ENCODE results near the gene UGT1A8. TPM values are rescaled to one million over a fixed set of nuclear protein-coding genes. Genes with fewer than 3 reads are reported as not detected.
A peak's percentile ranks its signal among the peaks of the same experiment; 100 is the strongest.

The UGT1A8 gene
- total RNA-seq, 2 experiments from 2014 or later, result not detected

- TF ChIP-seq CTCF (IDR thresholded peaks at IDR 0.05), result no peak
- ATAC-seq (ENCODE audit: poor library complexity) (no peak), DNase-seq (peak in 1 of 14 experiments; percentile 25)
- intact Hi-C loops (cut with DNase I, micrococcal nuclease), result no loop called here
- Mint-ChIP-seq H3K36me3 (ENCODE audit: low read depth) (no peaks in the 10 kb centered on the region), H3K27ac (no peak overlapping the region), H3K9me3 (peaks cover 4% of the 10 kb centered on the region), H3K4me1 (ENCODE audit: low read depth) (no peaks in the 10 kb centered on the region), H3K4me3 (no peak overlapping the region), H3K27me3 (peaks cover 15% of the 10 kb centered on the region)
- H3K9me3 ChIP-seq (ENCODE audit: control insufficient read depth in 1 of 2, insufficient read depth in 1 of 2, low read length in 2 of 2), result no peaks in the 10 kb centered on the region
- H3K27me3 ChIP-seq (ENCODE audit: control insufficient read depth in 1 of 2, insufficient read depth in 2 of 2, low read length in 2 of 2), result peaks cover 3 to 4% of the 10 kb centered on the region in 2 experiments
- no peak overlapping the region for H3K27ac ChIP-seq (ENCODE audit: low read depth in 1 of 2, low read length in 2 of 2)
- H3K4me1 ChIP-seq (ENCODE audit: insufficient read depth, low read length), result no peaks in the 10 kb centered on the region
- H3K4me3 ChIP-seq (ENCODE audit: low read length), result no peak overlapping the region
- no peaks in the 10 kb centered on the region for H3K36me3 ChIP-seq (ENCODE audit: insufficient read depth, low read length)
- ChIA-PET CTCF (no interaction called here), POLR2A (no interaction called here)
Measured at GRCh38 chr2:233801357-233802131, 184.1 kb downstream of the UGT1A8 start.

- DNase-seq, result no peak
- Mint-ChIP-seq H3K36me3 (ENCODE audit: low read depth) (no peaks in the 10 kb centered on the region), H3K27me3 (peaks cover 15% of the 10 kb centered on the region), H3K4me1 (ENCODE audit: low read depth) (no peaks in the 10 kb centered on the region), H3K27ac (no peak overlapping the region), H3K4me3 (no peak overlapping the region), H3K9me3 (peaks cover 4% of the 10 kb centered on the region)
- TF ChIP-seq CTCF (IDR thresholded peaks at IDR 0.05), result no peak
- Histone ChIP-seq H3K36me3 (ENCODE audit: insufficient read depth, low read length) (no peaks in the 10 kb centered on the region), H3K4me3 (ENCODE audit: low read length) (no peak overlapping the region), H3K27ac (ENCODE audit: low read depth in 1 of 2, low read length in 2 of 2) (no peak overlapping the region), H3K4me1 (ENCODE audit: insufficient read depth, low read length) (no peaks in the 10 kb centered on the region), H3K9me3 (ENCODE audit: control insufficient read depth in 1 of 2, insufficient read depth in 1 of 2, low read length in 2 of 2) (no peaks in the 10 kb centered on the region), H3K27me3 (ENCODE audit: control insufficient read depth in 1 of 2, insufficient read depth in 2 of 2, low read length in 2 of 2) (peaks cover 3 to 4% of the 10 kb centered on the region in 2 experiments)
- intact Hi-C loops (cut with DNase I, micrococcal nuclease), result no loop called here
- CTCF ChIA-PET, result no interaction called here
- no peak for ATAC-seq (ENCODE audit: poor library complexity)
- POLR2A ChIA-PET, result no interaction called here
Measured at GRCh38 chr2:233802132-233802815, 184.8 kb downstream of the UGT1A8 start.

- H3K27me3 Mint-ChIP-seq, result peaks cover 15% of the 10 kb centered on the region
- Histone ChIP-seq H3K9me3 (ENCODE audit: control insufficient read depth in 1 of 2, insufficient read depth in 1 of 2, low read length in 2 of 2) (no peaks in the 10 kb centered on the region), H3K4me3 (ENCODE audit: low read length) (no peak overlapping the region), H3K27ac (ENCODE audit: low read depth in 1 of 2, low read length in 2 of 2) (no peak overlapping the region), H3K27me3 (ENCODE audit: control insufficient read depth in 1 of 2, insufficient read depth in 2 of 2, low read length in 2 of 2) (peaks cover 3 to 6% of the 10 kb centered on the region in 2 experiments), H3K36me3 (ENCODE audit: insufficient read depth, low read length) (no peaks in the 10 kb centered on the region), H3K4me1 (ENCODE audit: insufficient read depth, low read length) (no peaks in the 10 kb centered on the region)
- TF ChIP-seq CTCF (IDR thresholded peaks at IDR 0.05), result no peak
- ChIA-PET POLR2A (no interaction called here), CTCF (no interaction called here)
- intact Hi-C loops (cut with DNase I, micrococcal nuclease), result no loop called here
- no peak overlapping the region for H3K27ac Mint-ChIP-seq
- ATAC-seq (ENCODE audit: poor library complexity) (no peak), DNase-seq (no peak)
- peaks cover 4% of the 10 kb centered on the region for H3K9me3 Mint-ChIP-seq
- no peak overlapping the region for H3K4me3 Mint-ChIP-seq
- no peaks in the 10 kb centered on the region for H3K4me1 Mint-ChIP-seq (ENCODE audit: low read depth)
- H3K36me3 Mint-ChIP-seq (ENCODE audit: low read depth), result no peaks in the 10 kb centered on the region
Measured at GRCh38 chr2:233803292-233803911, 186.0 kb downstream of the UGT1A8 start.
